BJ (cell line): ENCODE data around the gene KRTAP10-3. TPM values are rescaled to one million over a fixed set of nuclear protein-coding genes. Genes with fewer than 3 reads are reported as not detected.
"Not testable (repeated sequence)": the region's sequence is repeated elsewhere in the genome, so short reads cannot be mapped to it uniquely, and the experiment has no call there.

Experiments
- CTCF ChIA-PET: fragments of 350-600 bp; formaldehyde crosslinking; extraction: SDS; loops from one replicate; lab custom pipeline; 2021; ENCODE audit warnings: antibody characterized with exemption, inconsistent platforms; lab: Yijun Ruan, JAX
- POLR2A ChIA-PET: fragments of 300-600 bp; sonication (Branson Sonifier 250); formaldehyde crosslinking; extraction: SDS; loops from one replicate; lab custom pipeline; 2021; ENCODE audit warnings: antibody characterized with exemption; lab: Charles Lee
- DNase-seq: peaks from one replicate; pipeline ENCODE4 v3.0.0-alpha.2; 2011; ENCODE audit warnings: low read depth
- H3K27me3 ChIP-seq: 2 replicates; pipeline ENCODE4 v1.6.0; 2011; ENCODE audit warnings: low read length; ENCODE audit not compliant: control insufficient read depth, insufficient read depth
- H3K36me3 ChIP-seq: 2 replicates; pipeline ENCODE4 v1.5.1; 2011; ENCODE audit warnings: low read length; ENCODE audit not compliant: control insufficient read depth, insufficient read depth
- H3K4me3 ChIP-seq: 2 replicates; pipeline ENCODE4 v1.5.1; 2011; ENCODE audit warnings: low read depth, mild to moderate bottlenecking, control low read depth, low read length
- CTCF ChIP-seq: IDR thresholded peaks from 2 replicates; pipeline ENCODE4 v1.5.1; 2011; ENCODE audit warnings: low read depth, mild to moderate bottlenecking, control low read depth, inconsistent platforms, low read length, moderate library complexity; ENCODE audit not compliant: insufficient read depth
- polyA plus RNA-seq: library from polyadenylated mRNA; depleted of rRNA; stranded (reverse); fragments of >200 nt; gene quantifications from 2 replicates; pipeline ENCODE4 v1.2.3, GENCODE V29; 2011

The KRTAP10-3 gene
- polyA plus RNA-seq, 1 experiment: not detected

- Histone ChIP-seq H3K4me3 (no peak within 1 kb of the TSS), H3K27me3 (peaks cover 8% of the 10 kb centered on the region), H3K36me3 (no peaks in the 10 kb centered on the region)
- ChIA-PET CTCF (no interaction called here), POLR2A (no interaction called here)
- TF ChIP-seq CTCF: no peak
- DNase-seq: no peak
These were observed 7.1 kb downstream of the KRTAP10-3 start, which contains the start of gene KRTAP10-2 for GRCh38 chr21:44551340-44551961. Gene KRTAP10-2, minus strand, starts transcription at chr21:44551505. Its CDS starts 47 bp downstream, at chr21:44551458.

- POLR2A ChIA-PET: no interaction called here
These were observed 7.8 kb downstream of the KRTAP10-3 start for GRCh38 chr21:44550807-44551206.

GRCh38 chr21:44550285-44550684 lies 8.3 kb downstream of the KRTAP10-3 start:
- CTCF ChIA-PET, H3K27me3 ChIP-seq, H3K4me3 ChIP-seq, H3K36me3 ChIP-seq, POLR2A ChIA-PET, DNase-seq: not testable (repeated sequence)

More at GRCh38 chr21:44550807-44551206, 7.8 kb downstream of the KRTAP10-3 start:
- Histone ChIP-seq H3K27me3 (peaks cover 7% of the 10 kb centered on the region), H3K4me3 (no peak overlapping the region), H3K36me3 (no peaks in the 10 kb centered on the region)
- CTCF ChIA-PET: no interaction called here
- no peak for DNase-seq
- TF ChIP-seq CTCF: no peak

- ChIA-PET POLR2A (no interaction called here), CTCF (no interaction called here)
- DNase-seq: no peak
- H3K27me3 ChIP-seq: no peaks in the 10 kb centered on the region
- no peak overlapping the region for H3K4me3 ChIP-seq
- no peak for TF ChIP-seq CTCF
- H3K36me3 ChIP-seq: no peaks in the 10 kb centered on the region
These were observed 8.9 kb downstream of the KRTAP10-3 start for GRCh38 chr21:44549525-44550211.

- CTCF ChIA-PET: no interaction called here
- POLR2A ChIA-PET: no interaction called here
- no peak for TF ChIP-seq CTCF
- Histone ChIP-seq H3K4me3 (no peak overlapping the region), H3K36me3 (no peaks in the 10 kb centered on the region), H3K27me3 (no peaks in the 10 kb centered on the region)
- DNase-seq: no peak
These were observed 9.7 kb downstream of the KRTAP10-3 start for GRCh38 chr21:44548922-44549321.
